CD4-positive, alpha-beta T cell treated with Interleukin-12 subunit alpha and Interleukin-12 subunit beta, for 1 hour (primary cell): Measurements from ENCODE around the gene POU6F1.
A peak's percentile ranks its signal among the peaks of the same experiment; 100 is the strongest.

Source experiments
- DNase-seq: peaks from one replicate; pipeline ENCODE4 v3.0.0-alpha.2; 2020

POU6F1 gene

DNA sequence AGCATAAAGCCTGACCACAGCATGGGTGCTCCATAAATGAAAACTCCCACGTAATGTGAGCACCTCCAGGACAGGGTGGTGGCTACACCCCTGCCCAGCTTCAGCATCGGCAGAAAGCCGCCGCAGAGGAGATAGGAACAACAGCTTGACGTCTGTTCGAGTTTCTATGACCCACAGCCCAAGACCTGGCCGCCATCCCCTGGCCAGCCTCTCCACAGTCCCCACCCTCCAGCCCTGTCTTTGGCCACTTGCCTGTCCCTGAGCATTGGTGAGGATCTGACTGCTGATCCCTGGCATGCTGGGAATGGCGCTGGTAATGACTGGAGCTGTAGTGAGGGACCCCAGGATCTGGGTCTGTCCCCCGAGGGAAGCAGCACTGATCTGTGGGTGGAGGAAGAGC is 21.3 kb downstream of the POU6F1 start:
- no peak for DNase-seq

DNA sequence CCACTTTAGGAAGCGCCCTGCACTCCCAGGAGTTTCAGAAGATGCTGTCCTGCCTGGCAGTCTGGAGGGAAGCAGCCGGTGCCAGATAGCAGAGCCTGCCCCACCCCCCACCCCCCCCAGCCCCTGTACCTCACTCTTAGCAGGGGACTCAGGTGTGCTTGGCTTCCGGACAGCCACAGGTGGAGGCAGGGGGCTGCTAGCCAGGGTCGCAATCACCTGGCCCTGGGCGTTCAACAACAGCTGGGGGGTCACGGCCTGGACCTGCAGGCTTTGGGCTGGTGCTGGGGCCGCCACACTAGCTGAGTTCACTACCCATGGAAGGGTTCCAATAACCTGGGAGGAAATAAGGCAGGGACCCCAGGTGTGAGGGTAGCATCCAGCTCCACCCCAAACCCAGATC is 22.0 kb downstream of the POU6F1 start:
- no peak for DNase-seq

DNA sequence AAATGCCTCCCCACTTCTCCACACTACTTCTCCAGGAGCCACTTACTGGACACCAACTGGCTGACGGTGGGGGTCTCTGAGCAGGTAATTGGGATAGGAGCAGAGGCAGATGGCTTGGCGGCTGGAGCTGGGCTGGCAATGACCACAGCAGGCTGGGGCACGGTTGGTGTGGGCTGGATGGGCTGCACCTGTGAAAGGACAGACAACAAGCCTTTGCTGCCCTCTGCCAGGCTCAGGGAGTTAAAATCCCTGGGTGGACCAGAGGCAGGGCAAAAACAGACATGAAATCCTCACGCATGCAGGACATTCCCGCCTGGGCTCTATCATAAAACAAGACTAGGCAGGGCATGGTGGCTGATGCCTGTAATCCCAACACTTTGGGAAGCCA is 25.6 kb downstream of the POU6F1 start:
- DNase-seq = no peak

DNA sequence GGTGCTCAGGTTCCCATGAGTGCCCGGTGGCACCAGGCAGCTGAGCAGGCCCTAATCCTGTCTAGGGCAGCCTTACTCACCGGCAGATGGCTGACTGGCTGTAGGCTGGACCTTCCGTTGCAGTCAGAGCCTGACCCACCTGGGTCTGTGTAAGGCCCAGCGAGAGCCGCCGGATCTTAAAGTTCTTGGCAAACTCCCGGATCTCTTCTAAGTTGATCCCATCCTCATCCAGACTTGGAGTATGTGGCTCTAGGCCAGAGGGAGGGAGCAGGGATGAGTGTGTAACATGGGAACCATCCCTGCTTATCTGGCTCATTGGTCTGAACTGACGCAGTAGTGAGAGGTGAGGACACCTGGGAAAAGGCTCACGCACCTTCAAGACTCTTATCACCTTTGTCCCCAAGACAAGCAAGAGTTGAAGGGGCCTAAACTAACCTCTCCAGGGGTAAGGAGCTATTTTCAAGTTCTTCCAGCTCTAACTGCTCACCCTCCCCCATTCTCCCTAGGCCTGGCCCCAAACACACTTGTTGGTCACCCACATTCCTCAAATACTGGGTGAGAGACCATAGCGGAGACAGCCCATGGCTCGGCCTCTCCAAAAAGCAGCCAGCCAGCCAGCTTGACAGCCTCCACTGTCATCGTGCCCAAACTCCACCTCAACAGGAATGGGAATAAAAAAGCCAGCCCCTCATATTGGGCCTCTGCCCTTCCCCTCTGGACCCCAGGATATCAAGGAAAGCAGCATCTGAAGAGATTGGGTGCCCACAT is 26.2 kb downstream of the POU6F1 start:
- no peak for DNase-seq

DNA sequence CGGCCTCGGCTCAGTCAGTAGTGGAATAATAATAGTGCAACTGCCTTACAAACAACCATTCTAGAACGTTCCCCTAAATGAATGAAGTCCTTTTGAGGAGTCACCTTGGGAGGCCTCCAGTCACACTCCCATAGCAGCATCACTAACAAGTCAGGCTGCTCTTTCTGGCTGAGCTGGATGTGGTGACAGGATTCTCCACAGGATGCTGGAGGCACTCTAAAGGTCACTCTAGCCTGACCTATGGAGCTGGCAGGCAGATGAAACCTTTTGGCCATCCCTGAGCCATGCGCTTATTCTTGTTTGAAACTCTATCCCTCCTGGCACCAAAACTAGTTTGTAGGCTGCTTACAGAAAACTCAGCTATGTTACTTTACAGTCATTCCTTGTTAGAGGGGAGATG is 27.0 kb downstream of the POU6F1 start:
- no peak for DNase-seq

DNA sequence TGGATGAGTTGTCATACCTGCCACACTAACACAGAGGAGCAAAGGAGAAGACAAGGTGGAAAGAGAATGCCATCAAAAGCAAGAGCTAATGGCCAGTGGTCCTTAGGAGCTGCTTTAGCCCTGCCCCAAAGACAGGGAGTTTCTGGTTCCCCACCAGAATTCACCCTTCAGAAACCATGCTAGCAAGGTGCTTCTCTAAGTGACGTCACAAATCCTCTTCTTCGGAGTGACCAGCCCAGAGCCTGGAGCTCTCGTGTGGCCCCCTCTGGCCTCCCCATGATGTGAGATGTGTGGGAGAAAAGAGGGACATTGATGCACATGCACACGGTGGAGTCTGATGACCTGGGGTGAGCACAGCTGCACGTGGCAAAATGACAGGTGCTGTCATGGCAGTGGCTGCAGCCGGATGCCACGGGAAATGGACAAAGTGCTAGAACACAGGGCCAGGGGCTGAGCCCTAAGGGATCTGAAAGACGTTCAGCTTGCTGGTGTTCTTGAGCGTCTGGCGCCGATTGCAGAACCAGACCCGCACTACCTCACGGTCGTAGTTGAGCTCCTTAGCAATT is 28.0 kb downstream of the POU6F1 start:
- DNase-seq = no peak

DNA sequence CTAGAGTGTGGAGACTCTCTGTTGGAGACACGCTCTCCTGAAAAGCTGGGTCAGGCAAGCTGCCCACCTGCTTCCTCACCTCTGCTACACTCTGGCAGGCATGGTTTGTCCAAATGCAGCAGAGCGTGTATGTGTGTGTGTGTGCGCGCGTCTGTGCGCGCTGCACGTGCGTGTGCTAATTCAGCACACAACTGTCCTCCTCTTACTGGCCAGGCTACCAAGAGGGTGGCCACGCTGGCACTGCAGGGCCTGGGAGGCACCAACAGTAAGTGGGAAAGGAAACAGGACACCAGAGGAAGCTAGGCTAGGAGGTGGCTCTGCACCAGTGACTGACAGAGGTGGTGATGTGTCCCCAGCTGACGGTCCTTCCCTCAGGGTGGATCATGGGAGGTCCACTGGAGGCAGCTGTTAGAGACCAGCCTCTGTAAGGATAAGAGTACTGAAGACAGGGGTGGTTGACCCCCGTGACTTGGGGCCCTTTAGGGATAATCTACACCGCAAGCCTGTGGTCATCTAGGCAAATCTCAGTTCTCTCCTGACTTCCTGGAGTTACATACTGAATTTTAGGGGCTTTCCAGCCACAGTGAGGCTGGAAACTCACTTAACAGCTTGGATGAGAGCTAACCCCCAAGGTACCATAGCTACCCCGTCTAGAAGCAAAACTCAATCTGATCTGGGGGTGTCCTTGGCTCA is 29.4 kb downstream of the POU6F1 start:
- DNase-seq = no peak

DNA sequence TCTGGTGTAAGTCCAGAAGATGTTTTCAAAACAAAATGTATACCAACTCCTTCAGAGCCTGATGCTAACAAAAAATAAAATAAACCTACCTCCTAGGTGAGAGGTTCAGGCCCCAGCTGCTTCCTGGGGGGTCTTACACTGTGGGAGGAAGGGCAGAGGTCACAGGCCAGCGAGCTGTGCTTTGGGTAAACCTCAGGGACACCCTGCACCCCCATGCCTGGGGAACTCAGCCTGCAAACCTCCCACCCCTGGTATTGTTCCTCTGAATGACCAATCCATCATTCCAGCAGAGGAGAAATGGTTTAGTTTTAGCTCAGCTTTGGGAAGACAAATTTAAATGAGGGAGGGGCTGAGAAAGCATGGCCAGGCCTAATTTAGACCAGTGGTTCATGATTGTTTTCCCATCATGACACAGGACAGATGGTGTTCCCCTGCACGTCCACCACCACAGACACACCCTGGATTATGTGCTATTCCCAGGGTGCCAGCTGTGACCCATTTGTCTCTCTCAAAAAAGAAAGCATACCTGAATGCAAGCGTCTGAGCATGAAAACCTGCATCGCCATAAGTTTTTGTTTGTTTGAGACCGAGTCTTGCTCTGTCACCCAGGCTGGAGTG is 30.4 kb downstream of the POU6F1 start:
- no peak for DNase-seq

DNA sequence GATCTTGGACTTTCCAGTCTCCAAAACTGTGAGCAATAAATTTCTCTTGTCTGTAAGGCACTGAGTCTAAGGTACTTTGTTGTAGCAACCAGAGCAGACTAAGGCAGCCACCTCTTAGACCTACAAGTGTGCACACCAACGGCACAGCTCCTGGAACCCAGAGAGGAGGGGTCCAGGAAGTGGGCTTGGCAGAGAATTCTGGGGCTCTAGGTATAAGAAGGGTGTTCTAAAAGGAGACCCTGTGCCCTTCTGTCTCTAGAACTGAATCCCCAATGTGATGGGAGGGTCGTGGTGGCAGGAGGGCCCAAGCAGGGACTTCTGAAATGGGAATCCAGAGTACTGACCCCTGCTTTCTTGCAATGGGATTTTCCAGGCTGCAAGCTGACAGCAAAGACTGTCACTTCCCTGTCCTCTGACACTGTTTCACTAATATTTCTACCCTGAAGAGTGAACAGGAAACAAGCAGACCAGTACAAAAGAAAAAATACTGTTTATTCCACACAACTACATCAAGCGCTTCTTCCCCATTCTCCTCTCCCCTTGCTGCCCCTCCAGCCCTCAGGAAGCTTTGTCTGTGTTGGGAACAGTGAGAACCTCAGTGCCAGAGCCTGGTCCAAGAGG is 31.3 kb downstream of the POU6F1 start:
- no peak for DNase-seq

DNA sequence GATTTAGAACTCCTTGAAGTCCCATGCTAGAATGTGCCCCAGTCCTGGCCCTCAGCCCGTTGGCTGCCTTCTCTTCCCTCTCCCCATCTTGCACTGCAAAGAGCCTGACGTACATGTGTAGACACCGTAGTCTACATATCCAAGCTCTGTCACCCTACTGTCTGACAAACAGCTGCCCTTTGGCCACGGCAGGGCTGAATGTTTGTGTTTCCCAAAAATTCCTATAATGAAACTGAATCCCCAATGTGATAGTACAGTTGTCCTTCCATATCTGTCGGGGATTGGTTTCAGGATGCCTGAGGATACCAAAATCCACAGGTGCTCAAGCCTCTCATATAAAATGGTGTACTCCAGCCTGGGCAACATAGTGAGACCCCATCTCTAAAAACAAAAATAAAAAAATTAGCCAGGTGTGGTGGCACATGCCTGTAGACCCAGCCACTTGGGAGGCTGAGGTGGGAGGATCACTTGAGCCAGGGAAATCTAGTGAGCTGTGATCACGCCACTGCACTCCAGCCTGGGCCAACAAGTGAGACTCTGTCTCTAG is 32.6 kb downstream of the POU6F1 start:
- no peak for DNase-seq

DNA sequence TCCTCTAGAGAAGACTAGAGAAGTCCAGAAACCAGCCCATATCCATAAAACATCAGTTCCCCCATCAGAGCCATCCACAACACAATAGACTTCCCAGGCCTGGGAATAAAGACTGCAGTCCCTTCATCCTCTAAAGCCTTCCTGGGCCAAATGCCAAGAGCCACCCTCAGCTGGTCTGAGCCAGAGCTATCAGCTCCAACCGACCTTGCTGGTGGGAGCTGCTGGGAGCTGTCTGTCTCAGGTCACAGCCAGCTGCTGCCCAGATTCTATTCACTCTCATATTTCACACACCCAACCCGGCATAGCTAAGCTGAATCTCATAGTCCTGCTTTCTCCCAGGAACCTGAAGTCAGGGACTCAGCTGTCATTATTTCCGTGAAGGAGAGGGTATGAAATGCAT is 34.0 kb downstream of the POU6F1 start:
- DNase-seq = no peak

DNA sequence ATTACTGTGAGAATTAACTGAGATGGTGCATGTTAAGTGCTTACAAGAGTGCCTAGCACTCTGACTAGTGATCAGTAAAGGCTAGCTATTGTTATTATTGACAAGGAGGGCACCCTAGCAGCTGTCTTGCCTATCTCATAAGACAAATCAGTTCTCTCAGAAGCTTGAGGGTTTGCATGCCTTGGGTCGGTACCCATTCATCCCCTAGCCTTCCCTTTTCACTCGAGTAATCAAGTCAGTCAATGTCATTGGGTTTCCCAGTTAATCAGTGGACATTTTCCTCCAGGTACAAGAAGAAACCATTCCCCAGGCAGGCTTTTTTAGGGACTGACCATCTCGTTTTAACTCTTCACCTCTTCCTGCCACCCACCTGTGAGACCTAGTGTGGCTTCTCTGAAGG is 34.5 kb downstream of the POU6F1 start:
- DNase-seq = no peak

DNA sequence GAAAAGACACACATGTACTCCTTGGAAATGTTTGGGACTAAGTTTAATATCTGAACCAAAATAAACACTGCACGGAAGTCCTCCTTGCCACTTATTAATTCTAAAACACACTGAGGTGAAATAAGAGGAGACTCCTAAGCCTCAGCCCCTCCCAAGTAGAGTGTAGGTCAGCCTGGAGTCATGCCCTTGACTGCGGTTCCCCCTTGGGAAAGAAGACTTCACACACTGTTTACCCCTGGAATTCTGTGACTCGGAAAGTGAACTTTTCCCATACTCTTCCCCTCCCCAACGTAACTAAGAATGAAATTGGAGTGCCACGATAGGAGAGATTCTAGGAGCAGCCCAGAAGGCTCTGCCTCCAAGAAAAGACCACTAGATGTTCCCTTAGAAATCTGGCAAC is 36.3 kb downstream of the POU6F1 start:
- no peak for DNase-seq

DNA sequence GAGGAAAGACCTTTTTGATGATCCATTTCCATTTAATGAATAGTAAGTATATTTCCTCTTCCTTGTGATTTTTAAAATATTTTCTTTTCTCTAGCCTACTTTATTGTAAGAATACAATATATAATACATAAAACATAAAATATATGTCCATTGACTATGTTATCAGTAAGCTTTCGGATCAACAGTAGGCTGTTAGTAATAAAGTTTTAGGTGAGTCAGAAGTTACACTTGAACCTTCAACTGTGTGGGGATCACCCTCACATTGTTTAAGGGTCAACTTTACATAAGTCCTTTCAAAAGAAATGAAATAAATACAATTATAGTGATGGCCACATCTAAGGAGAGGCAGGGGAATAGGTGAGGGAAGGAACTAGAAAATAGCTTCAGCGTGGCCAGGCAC is 40.0 kb downstream of the POU6F1 start:
- no peak for DNase-seq

DNA sequence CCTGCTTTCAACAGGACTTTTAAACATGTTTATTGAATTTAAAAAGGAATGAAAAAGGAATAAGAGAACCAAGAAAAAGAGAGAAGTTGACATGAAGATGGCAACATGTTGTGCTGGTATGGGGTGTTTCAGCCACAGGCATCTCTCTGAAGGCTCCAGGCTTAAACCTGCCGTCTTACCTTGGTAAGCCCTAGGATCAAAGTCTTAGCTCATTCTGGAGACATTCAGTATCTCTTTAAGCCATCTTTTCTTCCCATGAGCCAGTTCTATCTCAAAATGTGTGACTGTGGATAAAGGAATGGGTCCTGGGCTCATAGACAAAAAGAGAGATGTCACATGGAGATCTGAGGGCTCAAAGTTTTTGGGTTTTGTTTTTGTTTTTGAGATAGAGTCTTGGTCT is 43.4 kb downstream of the POU6F1 start:
- no peak for DNase-seq

DNA sequence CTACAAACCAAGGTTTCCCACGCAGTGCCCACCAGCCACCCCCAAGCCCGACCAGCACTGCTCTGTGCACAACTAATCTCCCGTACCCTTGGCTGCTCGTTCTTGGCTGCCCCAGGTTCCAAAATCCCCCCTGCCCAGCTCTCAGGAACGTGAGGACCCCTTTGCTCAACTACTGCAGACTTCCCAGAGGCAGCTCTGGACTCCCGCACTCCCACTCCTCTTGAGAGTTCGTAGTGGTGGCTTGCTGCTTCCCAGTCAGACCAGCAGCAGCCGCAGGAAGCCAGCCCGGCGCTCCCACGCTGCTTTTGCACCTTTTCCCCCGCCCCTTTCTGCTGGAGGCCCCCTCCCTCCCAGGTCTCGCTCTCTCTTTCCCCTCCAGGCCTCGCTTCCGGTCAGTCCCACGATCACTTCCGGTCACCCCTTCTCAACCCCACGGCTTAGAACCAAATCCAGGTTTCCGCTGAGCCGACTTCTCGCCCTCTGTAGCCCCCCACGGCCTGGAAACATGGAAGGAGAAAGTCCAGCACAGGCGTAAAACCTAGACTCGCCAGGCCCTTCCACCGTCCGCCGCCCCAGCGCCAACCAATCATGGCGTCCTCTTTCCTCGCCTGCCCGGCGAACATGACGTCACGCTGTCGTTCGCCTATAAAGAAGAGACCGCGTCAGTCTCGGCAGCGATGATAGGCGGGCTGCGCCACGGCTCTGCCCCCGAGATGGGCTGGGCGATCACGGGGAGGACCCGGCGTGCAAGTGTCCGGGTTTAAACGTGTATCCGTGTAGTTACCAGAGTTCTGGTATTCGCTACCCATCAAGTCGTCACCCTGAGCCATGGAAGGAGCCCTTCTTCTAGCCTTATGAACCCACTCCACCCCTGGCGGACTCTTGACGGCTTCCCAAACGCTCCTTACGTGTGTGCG is 45.1 kb downstream of the POU6F1 start, which contains the start of gene TFCP2:
TSS of gene TFCP2 (minus strand) at position 621 of the 917 bp plus-strand sequence. CDS start 713 bp downstream, outside the sequence.
- DNase-seq = peak; percentile 94

DNA sequence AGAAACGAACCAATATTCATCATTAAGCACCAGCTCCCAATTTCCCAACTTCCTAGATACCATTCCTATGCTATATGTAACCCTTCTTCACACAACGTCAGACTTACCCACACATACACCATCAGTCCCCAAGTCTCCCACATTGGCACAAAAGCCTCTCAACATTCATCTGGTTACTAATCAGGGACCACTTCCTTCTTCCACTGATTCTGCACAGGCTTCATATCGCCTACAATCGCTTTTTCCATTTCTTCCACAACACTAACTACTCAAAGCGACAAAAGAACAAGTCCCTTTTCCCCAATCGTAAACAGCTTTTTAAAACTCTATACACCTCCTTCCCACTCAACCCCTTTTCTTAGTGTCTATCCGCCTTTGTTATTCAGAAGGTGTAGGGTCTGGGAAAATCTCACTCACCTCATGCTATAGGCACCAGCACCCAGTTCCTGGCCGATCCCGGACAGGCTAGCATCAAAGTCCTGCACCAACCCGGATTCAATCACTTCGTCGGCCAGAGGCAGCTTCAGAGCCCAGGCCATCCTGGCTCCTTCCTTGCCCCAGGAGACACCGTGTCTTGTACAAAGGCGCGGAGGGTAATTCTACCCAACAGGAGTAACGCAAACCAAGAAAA is 45.9 kb downstream of the POU6F1 start:
- DNase-seq = peak; percentile 7

DNA sequence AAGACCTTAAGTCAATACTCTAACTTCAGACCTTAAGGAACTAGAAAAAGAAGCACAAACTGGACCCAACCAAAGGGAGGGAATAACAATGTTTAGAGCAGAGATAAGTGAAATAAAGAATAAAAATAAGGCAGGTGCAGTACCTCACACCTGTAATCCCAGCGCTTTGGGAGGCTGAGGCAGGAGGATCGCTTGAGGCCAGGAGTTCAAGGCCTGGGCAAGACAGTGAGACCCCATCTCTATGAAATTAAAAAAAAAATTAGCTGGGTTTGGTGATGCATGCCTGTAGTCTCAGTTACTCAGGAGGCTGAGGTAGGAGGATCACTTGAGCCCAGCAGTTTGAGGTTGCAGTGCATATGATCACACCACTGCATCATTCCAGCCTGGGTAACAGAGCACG is 54.1 kb downstream of the POU6F1 start:
- DNase-seq = no peak

DNA sequence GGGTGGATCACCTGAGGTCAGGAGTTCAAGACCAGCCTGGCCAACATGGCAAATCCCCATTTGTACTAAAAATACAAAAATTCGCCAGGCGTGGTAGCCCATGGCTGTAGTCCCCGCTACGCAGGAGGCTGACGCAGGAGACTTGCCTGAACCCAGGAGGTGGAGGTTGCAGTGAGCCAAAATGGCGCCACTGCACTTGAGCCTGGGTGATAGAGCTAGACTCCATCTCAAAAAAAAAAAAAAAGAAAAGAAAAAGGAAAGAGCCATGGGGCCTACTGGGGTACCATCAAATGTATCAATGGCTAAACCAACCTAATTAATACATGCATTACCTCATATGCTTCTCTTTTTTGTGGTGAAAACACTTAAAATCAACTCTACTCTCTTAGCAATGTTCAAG is 55.6 kb downstream of the POU6F1 start:
- DNase-seq = no peak

DNA sequence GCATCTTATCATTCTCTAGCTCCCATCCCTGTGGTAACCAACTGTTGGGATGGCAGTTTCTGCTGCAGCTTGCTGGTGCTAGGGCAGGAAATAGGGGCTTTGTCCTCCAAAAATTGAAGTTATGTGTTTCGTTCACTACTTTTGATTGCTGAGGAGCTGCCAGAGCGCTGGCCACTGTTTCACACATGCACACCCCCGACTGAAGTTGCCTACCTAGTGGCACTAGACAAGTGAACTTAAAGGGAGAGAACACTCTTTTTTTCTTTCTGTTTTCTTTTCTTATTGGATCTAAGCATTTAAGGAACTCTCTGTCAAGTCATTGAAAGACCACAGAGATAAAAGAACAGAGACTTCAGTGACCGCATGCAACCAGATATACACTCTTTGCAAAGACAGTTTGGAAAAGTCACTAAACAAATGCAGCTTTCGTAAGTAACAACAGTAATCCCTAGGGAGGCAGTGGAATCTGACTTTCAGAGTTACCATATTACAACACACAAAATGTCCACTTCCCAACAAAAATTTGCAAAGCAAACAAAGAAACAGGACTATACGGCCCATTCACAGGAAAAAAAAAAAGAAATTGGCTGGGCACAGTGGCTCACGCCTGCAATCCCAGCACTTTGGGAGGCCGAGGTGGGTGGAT is 56.9 kb downstream of the POU6F1 start:
- DNase-seq = no peak

DNA sequence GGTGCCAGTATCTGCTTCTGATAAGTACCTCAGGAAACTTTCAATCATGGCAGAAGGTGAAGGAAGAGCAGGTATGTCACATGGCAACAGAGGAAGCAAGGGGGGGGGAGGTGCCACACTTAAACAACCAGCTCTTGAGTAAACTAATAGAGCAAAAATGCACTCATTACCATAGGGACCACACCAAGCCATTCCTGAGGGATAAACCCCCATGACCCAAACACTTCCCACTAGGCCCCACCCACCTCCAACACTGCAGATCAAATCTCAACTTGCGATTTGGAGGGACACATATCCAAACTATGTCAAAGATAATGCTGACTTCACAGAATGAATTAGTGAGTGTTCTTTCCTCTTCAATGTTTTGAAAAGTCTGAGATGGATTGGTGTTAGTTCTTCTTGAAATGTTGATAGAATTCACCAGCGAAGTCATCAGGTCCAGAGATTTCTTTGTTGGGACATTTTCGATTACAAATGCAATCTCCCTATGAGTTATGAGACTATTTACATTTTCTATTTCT is 61.6 kb downstream of the POU6F1 start:
- no peak for DNase-seq
